Fibroblast of lung (primary cell): ENCODE measurements around the gene PTGFR. TPM values are rescaled to one million over a fixed set of nuclear protein-coding genes. Genes with fewer than 3 reads are reported as not detected.

ENCODE experiments used
- DNase-seq, 2 donors: peaks; one replicate each; pipeline versions ENCODE4 v3.0.0 to v3.0.0-alpha.2; 2010; ENCODE audit warnings: low read depth in 2 of 2
- H2AFZ ChIP-seq: 2 replicates; pipeline ENCODE4 v1.5.1; 2012; ENCODE audit warnings: low read length, control low read depth, inconsistent platforms
- H3K27ac ChIP-seq: 2 replicates; pipeline ENCODE4 v1.5.1; 2011; ENCODE audit warnings: low read length, control low read depth; ENCODE audit not compliant: insufficient read depth
- H3K27me3 ChIP-seq: 2 replicates; pipeline ENCODE4 v1.5.1; 2011; ENCODE audit warnings: mild to moderate bottlenecking, low read length; ENCODE audit not compliant: control insufficient read depth, insufficient read depth
- H3K36me3 ChIP-seq: 2 replicates; pipeline ENCODE4 v1.5.1; 2011; ENCODE audit warnings: low read length; ENCODE audit not compliant: control insufficient read depth, insufficient read depth
- H3K4me1 ChIP-seq: 2 replicates; pipeline ENCODE4 v1.5.1; 2011; ENCODE audit warnings: low read length; ENCODE audit not compliant: control insufficient read depth, insufficient read depth; ENCODE audit errors: extremely low read depth
- H3K4me2 ChIP-seq: 2 replicates; pipeline ENCODE4 v1.5.1; 2011; ENCODE audit warnings: low read length, control low read depth; ENCODE audit not compliant: insufficient read depth; ENCODE audit errors: extremely low read depth
- H3K4me3 ChIP-seq, 4 experiments: fragments of 200-600 bp in 1 of 4; sonication (generic) in 1 of 4; replicated peaks in 1 of 4; 2 replicates each; pipeline ENCODE4 v1.5.1; 2011 to 2016; ENCODE audit warnings: low read length in 4 of 4, low read depth in 3 of 4, mild to moderate bottlenecking in 3 of 4, control low read depth in 2 of 4, inconsistent platforms in 1 of 4, mixed read lengths in 1 of 4; ENCODE audit not compliant: insufficient read depth in 1 of 4; ENCODE audit errors: control extremely low read depth in 1 of 4
- H3K79me2 ChIP-seq: 2 replicates; pipeline ENCODE4 v1.5.1; 2012; ENCODE audit warnings: mild to moderate bottlenecking, low read length, inconsistent platforms; ENCODE audit not compliant: control insufficient read depth, insufficient read depth
- H3K9ac ChIP-seq: 2 replicates; pipeline ENCODE4 v1.5.1; 2011; ENCODE audit warnings: mild to moderate bottlenecking, low read length, control low read depth; ENCODE audit not compliant: insufficient read depth
- H3K9me3 ChIP-seq: 2 replicates; pipeline ENCODE4 v1.5.1; 2012; ENCODE audit warnings: low read depth, low read length; ENCODE audit not compliant: control insufficient read depth, insufficient read depth
- H4K20me1 ChIP-seq: 2 replicates; pipeline ENCODE4 v1.5.1; 2011; ENCODE audit warnings: low read length; ENCODE audit not compliant: control insufficient read depth, insufficient read depth; ENCODE audit errors: extremely low read depth
- EZH2 ChIP-seq: IDR thresholded peaks from 2 replicates; pipeline ENCODE4 v1.5.1; 2012; ENCODE audit warnings: low read length, control low read depth, mild to moderate bottlenecking; ENCODE audit errors: missing control alignments
- polyA plus RNA-seq, 2 donors: library from polyadenylated mRNA; depleted of rRNA in 1 of 2; stranded (reverse) in 1 of 2; unstranded in 1 of 2; fragments of >200 nt; gene quantifications; 2 replicates each; pipeline ENCODE4 v1.2.1, GENCODE V29; 2011 to 2012; ENCODE audit warnings: missing spikeins in 1 of 2
- total RNA-seq: library from RNA; depleted of rRNA; stranded (reverse); fragments of >200 nt; gene quantifications from 2 replicates; pipeline ENCODE4 v1.2.1, GENCODE V29; 2014
- TF ChIP-seq, protein P1 (sequence below), 2 donors: IDR thresholded peaks in 1 of 2; conservative IDR thresholded peaks in 1 of 2; 1 replicate in 1 of 2; 2 replicates in 1 of 2; pipeline ENCODE4 v1.5.1; 2011 to 2012; ENCODE audit warnings: low read length in 2 of 2, control low read depth in 1 of 2, inconsistent platforms in 1 of 2, low read depth in 1 of 2, mild to moderate bottlenecking in 1 of 2

The PTGFR gene
- total and polyA plus RNA-seq, 2 donors (not counting 1 experiment from before 2014, with no cell fraction given): 4.1 to 32.7 TPM

DNA sequence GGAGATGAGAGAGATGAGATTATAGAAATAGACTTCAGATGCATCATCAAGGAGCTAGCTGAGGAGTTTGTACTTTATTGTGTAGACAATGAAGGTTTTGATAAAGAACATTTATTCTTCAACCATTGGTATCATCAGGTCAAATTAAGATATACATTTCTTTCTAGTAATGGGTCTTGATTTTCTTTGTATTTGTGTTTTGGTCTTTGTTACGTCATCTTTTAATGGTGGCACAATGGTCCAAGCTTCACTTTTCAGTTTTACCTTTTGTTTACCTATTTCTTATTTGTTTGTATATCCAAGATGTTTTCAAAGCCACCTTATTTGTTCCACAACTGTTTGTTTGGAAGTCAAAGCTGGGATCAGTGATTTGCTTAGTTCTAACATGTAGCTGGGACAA lies 44.5 kb downstream of the PTGFR start:
- no peak overlapping the region for H3K4me2 ChIP-seq
- H3K36me3 ChIP-seq: no peaks in the 10 kb centered on the region
- H4K20me1 ChIP-seq: no peaks in the 10 kb centered on the region
- no peak for TF ChIP-seq EZH2
- TF ChIP-seq, protein P1, sequence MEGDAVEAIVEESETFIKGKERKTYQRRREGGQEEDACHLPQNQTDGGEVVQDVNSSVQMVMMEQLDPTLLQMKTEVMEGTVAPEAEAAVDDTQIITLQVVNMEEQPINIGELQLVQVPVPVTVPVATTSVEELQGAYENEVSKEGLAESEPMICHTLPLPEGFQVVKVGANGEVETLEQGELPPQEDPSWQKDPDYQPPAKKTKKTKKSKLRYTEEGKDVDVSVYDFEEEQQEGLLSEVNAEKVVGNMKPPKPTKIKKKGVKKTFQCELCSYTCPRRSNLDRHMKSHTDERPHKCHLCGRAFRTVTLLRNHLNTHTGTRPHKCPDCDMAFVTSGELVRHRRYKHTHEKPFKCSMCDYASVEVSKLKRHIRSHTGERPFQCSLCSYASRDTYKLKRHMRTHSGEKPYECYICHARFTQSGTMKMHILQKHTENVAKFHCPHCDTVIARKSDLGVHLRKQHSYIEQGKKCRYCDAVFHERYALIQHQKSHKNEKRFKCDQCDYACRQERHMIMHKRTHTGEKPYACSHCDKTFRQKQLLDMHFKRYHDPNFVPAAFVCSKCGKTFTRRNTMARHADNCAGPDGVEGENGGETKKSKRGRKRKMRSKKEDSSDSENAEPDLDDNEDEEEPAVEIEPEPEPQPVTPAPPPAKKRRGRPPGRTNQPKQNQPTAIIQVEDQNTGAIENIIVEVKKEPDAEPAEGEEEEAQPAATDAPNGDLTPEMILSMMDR (conservative IDR thresholded peaks at IDR 0.05 in 1 of 2, IDR thresholded peaks at IDR 0.05 in 1 of 2; ENCODE audit: low read depth in 1 of 2, low read length in 2 of 2): no peak
- no peak overlapping the region for H3K27ac ChIP-seq
- H3K79me2 ChIP-seq: no peaks in the 10 kb centered on the region
- H3K9ac ChIP-seq: no peak overlapping the region
- no peak overlapping the region for H3K4me3 ChIP-seq
- no peaks in the 10 kb centered on the region for H3K27me3 ChIP-seq
- no peaks in the 10 kb centered on the region for H3K4me1 ChIP-seq
- no peak for DNase-seq
- no peak overlapping the region for H2AFZ ChIP-seq
- H3K9me3 ChIP-seq: no peaks in the 10 kb centered on the region

DNA sequence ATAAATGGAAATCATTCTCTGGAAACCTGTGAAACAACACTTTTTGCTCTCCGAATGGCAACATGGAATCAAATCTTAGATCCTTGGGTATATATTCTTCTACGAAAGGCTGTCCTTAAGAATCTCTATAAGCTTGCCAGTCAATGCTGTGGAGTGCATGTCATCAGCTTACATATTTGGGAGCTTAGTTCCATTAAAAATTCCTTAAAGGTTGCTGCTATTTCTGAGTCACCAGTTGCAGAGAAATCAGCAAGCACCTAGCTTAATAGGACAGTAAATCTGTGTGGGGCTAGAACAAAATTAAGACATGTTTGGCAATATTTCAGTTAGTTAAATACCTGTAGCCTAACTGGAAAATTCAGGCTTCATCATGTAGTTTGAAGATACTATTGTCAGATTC lies 45.7 kb downstream of the PTGFR start:
- H3K9me3 ChIP-seq: no peaks in the 10 kb centered on the region
- no peaks in the 10 kb centered on the region for H4K20me1 ChIP-seq
- no peaks in the 10 kb centered on the region for H3K36me3 ChIP-seq
- no peaks in the 10 kb centered on the region for H3K4me1 ChIP-seq
- H3K4me2 ChIP-seq: no peak overlapping the region
- no peaks in the 10 kb centered on the region for H3K27me3 ChIP-seq
- no peak overlapping the region for H3K27ac ChIP-seq
- H3K79me2 ChIP-seq: no peaks in the 10 kb centered on the region
- H3K4me3 ChIP-seq: no peak overlapping the region
- H3K9ac ChIP-seq: no peak overlapping the region
- TF ChIP-seq, protein P1 (conservative IDR thresholded peaks at IDR 0.05 in 1 of 2, IDR thresholded peaks at IDR 0.05 in 1 of 2; ENCODE audit: low read depth in 1 of 2, low read length in 2 of 2): no peak
- TF ChIP-seq EZH2: no peak
- peak in 1 of 2 donors; percentile 61 for DNase-seq
- H2AFZ ChIP-seq: no peak overlapping the region

DNA sequence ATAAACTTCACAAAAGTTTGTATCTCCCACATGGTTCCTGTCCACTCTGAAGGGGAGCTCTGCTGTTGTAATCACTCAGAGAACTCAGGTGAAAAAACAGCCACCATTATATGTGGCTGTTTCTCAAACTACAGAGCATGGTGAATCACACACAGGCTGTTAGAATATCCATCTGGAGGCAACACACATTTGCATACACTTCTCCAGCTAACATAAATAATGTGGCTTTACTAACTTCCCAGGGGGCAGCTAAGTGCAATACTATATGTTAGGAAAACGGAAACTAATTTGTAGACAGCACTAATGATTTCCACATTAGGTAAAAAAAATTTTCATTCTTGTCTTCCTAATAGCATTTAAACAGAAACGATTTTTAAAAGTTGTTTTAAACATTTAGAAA lies 49.3 kb downstream of the PTGFR start:
- Histone ChIP-seq H3K9ac (no peak overlapping the region), H4K20me1 (no peaks in the 10 kb centered on the region), H3K4me2 (no peak overlapping the region), H3K79me2 (no peaks in the 10 kb centered on the region), H3K36me3 (no peaks in the 10 kb centered on the region), H2AFZ (no peak overlapping the region), H3K27me3 (no peaks in the 10 kb centered on the region), H3K9me3 (no peaks in the 10 kb centered on the region), H3K4me3 (no peak overlapping the region), H3K4me1 (no peaks in the 10 kb centered on the region), H3K27ac (no peak overlapping the region)
- no peak for TF ChIP-seq EZH2
- TF ChIP-seq, protein P1 (conservative IDR thresholded peaks at IDR 0.05 in 1 of 2, IDR thresholded peaks at IDR 0.05 in 1 of 2; ENCODE audit: low read depth in 1 of 2, low read length in 2 of 2): no peak
- DNase-seq: peak in 1 of 2 donors; percentile 21
